NT2/D1 (cell line): ENCODE data around the gene CARMIL1.

Experiments used
- DNase-seq: peaks from one replicate; pipeline ENCODE4 v3.0.0-alpha.2; 2011; ENCODE audit warnings: low read depth, low spot score
- H3K27me3 ChIP-seq: 2 replicates; pipeline ENCODE4 v1.6.0; 2011; ENCODE audit warnings: mild to moderate bottlenecking; ENCODE audit not compliant: insufficient read length, insufficient read depth
- H3K36me3 ChIP-seq: 2 replicates; pipeline ENCODE4 v1.6.1; 2011; ENCODE audit warnings: mild to moderate bottlenecking, low read length, mixed read lengths; ENCODE audit not compliant: insufficient read depth, insufficient read length
- H3K4me1 ChIP-seq: 2 replicates; pipeline ENCODE4 v1.5.1; 2011; ENCODE audit not compliant: insufficient read depth, insufficient read length
- H3K4me3 ChIP-seq: 2 replicates; pipeline ENCODE4 v1.5.1; 2011; ENCODE audit warnings: low read depth; ENCODE audit not compliant: insufficient read length
- H3K9ac ChIP-seq: 2 replicates; pipeline ENCODE4 v1.6.0; 2011; ENCODE audit warnings: low read depth; ENCODE audit not compliant: insufficient read length
- H3K9me3 ChIP-seq: 2 replicates; pipeline ENCODE4 v1.5.1; 2011; ENCODE audit warnings: mild to moderate bottlenecking, low read length; ENCODE audit not compliant: insufficient read depth
- SUZ12 ChIP-seq: IDR thresholded peaks from 2 replicates; pipeline ENCODE4 v1.6.1; 2011; ENCODE audit not compliant: insufficient read length, insufficient read depth; ENCODE audit errors: extremely low read depth
- YY1 ChIP-seq: IDR thresholded peaks from 2 replicates; pipeline ENCODE4 v1.6.1; 2011; ENCODE audit not compliant: insufficient read length, insufficient read depth
- ZNF274 ChIP-seq: IDR thresholded peaks from 2 replicates; pipeline ENCODE4 v1.6.1; 2011; ENCODE audit warnings: mild to moderate bottlenecking, low read depth, low read length

Gene CARMIL1

GRCh38 chr6:25311331-25311840 lies 32.2 kb downstream of the CARMIL1 start:
- Histone ChIP-seq H3K36me3 (no peaks in the 10 kb centered on the region), H3K4me3 (no peak overlapping the region), H3K9me3 (no peaks in the 10 kb centered on the region), H3K27me3 (no peaks in the 10 kb centered on the region), H3K4me1 (no peaks in the 10 kb centered on the region), H3K9ac (no peak overlapping the region)
- no peak for TF ChIP-seq SUZ12
- no peak for TF ChIP-seq ZNF274
- TF ChIP-seq YY1 = no peak
- no peak for DNase-seq

- Histone ChIP-seq H3K9ac (no peak overlapping the region), H3K4me1 (no peaks in the 10 kb centered on the region), H3K9me3 (no peaks in the 10 kb centered on the region), H3K4me3 (no peak overlapping the region), H3K27me3 (no peaks in the 10 kb centered on the region), H3K36me3 (no peaks in the 10 kb centered on the region)
- DNase-seq = no peak
- TF ChIP-seq ZNF274 = no peak
- no peak for TF ChIP-seq YY1
- no peak for TF ChIP-seq SUZ12
These were observed 33.0 kb downstream of the CARMIL1 start for GRCh38 chr6:25312034-25312620.

GRCh38 chr6:25312703-25313102 lies 33.5 kb downstream of the CARMIL1 start:
- no peak for DNase-seq
- Histone ChIP-seq H3K4me1 (no peaks in the 10 kb centered on the region), H3K36me3 (no peaks in the 10 kb centered on the region), H3K9me3 (no peaks in the 10 kb centered on the region), H3K27me3 (no peaks in the 10 kb centered on the region), H3K4me3 (no peak overlapping the region), H3K9ac (no peak overlapping the region)
- TF ChIP-seq SUZ12 = no peak

- TF ChIP-seq YY1 = no peak
- TF ChIP-seq ZNF274 = no peak
- no peak for TF ChIP-seq SUZ12
- Histone ChIP-seq H3K27me3 (no peaks in the 10 kb centered on the region), H3K9me3 (no peaks in the 10 kb centered on the region), H3K4me1 (no peaks in the 10 kb centered on the region), H3K9ac (no peak overlapping the region), H3K36me3 (no peaks in the 10 kb centered on the region), H3K4me3 (no peak overlapping the region)
- no peak for DNase-seq
These were observed 35.5 kb downstream of the CARMIL1 start for GRCh38 chr6:25314509-25315175.

- no peak for TF ChIP-seq YY1
- no peak for TF ChIP-seq ZNF274
- no peak for TF ChIP-seq SUZ12
These were observed 36.3 kb downstream of the CARMIL1 start for GRCh38 chr6:25315194-25316177.

GRCh38 chr6:25316626-25317025 lies 37.5 kb downstream of the CARMIL1 start:
- no peak for DNase-seq
- TF ChIP-seq ZNF274 (no peak), SUZ12 (no peak), YY1 (no peak)
- Histone ChIP-seq H3K9me3 (no peaks in the 10 kb centered on the region), H3K36me3 (no peaks in the 10 kb centered on the region), H3K9ac (no peak overlapping the region), H3K27me3 (no peaks in the 10 kb centered on the region), H3K4me3 (no peak overlapping the region), H3K4me1 (no peaks in the 10 kb centered on the region)

More at GRCh38 chr6:25315194-25316177, 36.3 kb downstream of the CARMIL1 start:
- DNase-seq = no peak
- Histone ChIP-seq H3K9ac (no peak overlapping the region), H3K9me3 (no peaks in the 10 kb centered on the region), H3K27me3 (no peaks in the 10 kb centered on the region), H3K4me1 (no peaks in the 10 kb centered on the region), H3K36me3 (no peaks in the 10 kb centered on the region), H3K4me3 (no peak overlapping the region)

- H3K9ac ChIP-seq = no peak overlapping the region
- H3K36me3 ChIP-seq = no peaks in the 10 kb centered on the region
- TF ChIP-seq ZNF274 = no peak
- TF ChIP-seq YY1 = no peak
- TF ChIP-seq SUZ12 = no peak
- H3K4me3 ChIP-seq = no peak overlapping the region
- no peaks in the 10 kb centered on the region for H3K4me1 ChIP-seq
- H3K9me3 ChIP-seq = no peaks in the 10 kb centered on the region
- no peak for DNase-seq
- no peaks in the 10 kb centered on the region for H3K27me3 ChIP-seq
These were observed 39.4 kb downstream of the CARMIL1 start for GRCh38 chr6:25318589-25318988.
